HCT116 (cell line): ENCODE data around the gene NUDT22. TPM values are rescaled to one million over a fixed set of nuclear protein-coding genes. Genes with fewer than 3 reads are reported as not detected.

Experiments
- ATAC-seq: fragments of 200-7000 bp; cut with Tn5 transposase; 2 replicates; pipeline ENCODE4 v1.9.1; 2020; ENCODE audit warnings: mild to moderate bottlenecking, moderate library complexity
- BruUV-seq: library from RNA; stranded (reverse); fragments of 400-500 nt; replicated peaks from 2 replicates; lab custom pipeline; 2021; lab: Mats Ljungman, UMichigan
- CTCF ChIA-PET: fragments of 300-600 bp; sonication (Branson Sonifier 250); formaldehyde crosslinking; loops from one replicate; lab custom pipeline; 2021; ENCODE audit warnings: antibody characterized with exemption; lab: Charles Lee
- POLR2A ChIA-PET: fragments of 300-600, 350-600 bp; sonication (Branson Sonifier 250); formaldehyde crosslinking; loops from one replicate; lab custom pipeline; 2021; ENCODE audit warnings: antibody characterized with exemption; lab: Charles Lee
- RAD21 ChIA-PET, 2 experiments: fragments of 300-600 bp; sonication (Branson Sonifier 250); formaldehyde crosslinking; loops; one replicate each; lab custom pipeline; 2023; ENCODE audit warnings: low total read pairs in 2 of 2; ENCODE audit not compliant: uncharacterized antibody in 2 of 2, unreplicated experiment in 2 of 2, low non-redundant PET in 1 of 2; lab: Charles Lee
- DNase-seq: peaks from one replicate; pipeline ENCODE4 v3.0.0-alpha.2; 2010; ENCODE audit warnings: low read depth, low spot score
- H2AFZ ChIP-seq: fragments of 200-600 bp; shearing (Covaris generic), sonication (generic); 2 replicates; pipeline ENCODE4 v1.6.1; 2017; ENCODE audit warnings: low read depth, mixed run types, mixed read lengths, antibody characterized with exemption, low read length; ENCODE audit not compliant: poor library complexity, severe bottlenecking
- H3K27ac ChIP-seq: 2 replicates; pipeline ENCODE4 v1.5.1; 2012; ENCODE audit warnings: low read depth, low read length
- H3K27me3 ChIP-seq: fragments of 200-600 bp; sonication (generic); 2 replicates; pipeline ENCODE4 v1.6.1; 2016; ENCODE audit warnings: mixed run types, low read length, mixed read lengths; ENCODE audit not compliant: insufficient read depth
- H3K36me3 ChIP-seq, 2 experiments: fragments of 200-500 bp in 1 of 2; fragments of 200-600 bp in 1 of 2; sonication (Bioruptor generic) in 1 of 2; sonication (generic) in 1 of 2; 2 replicates each; pipeline versions ENCODE4 v1.5.1 to v1.6.1; 2014 to 2016; ENCODE audit warnings: low read length in 2 of 2, inconsistent platforms in 1 of 2, mixed read lengths in 1 of 2, mixed run types in 1 of 2; ENCODE audit not compliant: insufficient read depth in 2 of 2, control insufficient read depth in 1 of 2
- H3K4me1 ChIP-seq, 2 experiments: fragments of 200-600 bp in 1 of 2; sonication (generic) in 1 of 2; 2 replicates each; pipeline versions ENCODE4 v1.5.1 to v1.6.1; 2012 to 2017; ENCODE audit warnings: low read length in 2 of 2, inconsistent platforms in 1 of 2, mild to moderate bottlenecking in 1 of 2, mixed read lengths in 1 of 2, mixed run types in 1 of 2, moderate library complexity in 1 of 2; ENCODE audit not compliant: insufficient read depth in 2 of 2, control insufficient read depth in 1 of 2
- H3K4me2 ChIP-seq: fragments of 200-600 bp; sonication (generic); 2 replicates; pipeline ENCODE4 v1.6.1; 2017; ENCODE audit warnings: mixed run types, low read length, mixed read lengths
- H3K4me3 ChIP-seq, 2 experiments: fragments of 200-600 bp in 1 of 2; sonication (generic) in 1 of 2; replicated peaks in 1 of 2; 2 replicates each; pipeline ENCODE4 v1.5.1; 2011 to 2016; ENCODE audit warnings: low read length in 2 of 2, control low read depth in 1 of 2, low read depth in 1 of 2, mild to moderate bottlenecking in 1 of 2, mixed read lengths in 1 of 2, mixed run types in 1 of 2
- H3K79me2 ChIP-seq: fragments of 200-600 bp; sonication (generic); 2 replicates; pipeline ENCODE4 v1.6.1; 2017; ENCODE audit warnings: mild to moderate bottlenecking, mixed run types, low read length, moderate library complexity, mixed read lengths; ENCODE audit not compliant: insufficient read depth
- H3K9ac ChIP-seq: fragments of 200-600 bp; sonication (generic); 2 replicates; pipeline ENCODE4 v1.6.1; 2016; ENCODE audit warnings: low read length, mixed read lengths
- H3K9me2 ChIP-seq: fragments of 200-600 bp; sonication (generic), shearing (Covaris generic); 2 replicates; pipeline ENCODE4 v1.6.1; 2017; ENCODE audit warnings: mixed run types, mild to moderate bottlenecking, moderate library complexity; ENCODE audit not compliant: insufficient read depth
- H3K9me3 ChIP-seq, 2 experiments: fragments of 200-500 bp in 1 of 2; fragments of 200-600 bp in 1 of 2; sonication (Bioruptor generic) in 1 of 2; sonication (generic) in 1 of 2; 2 replicates each; pipeline ENCODE4 v1.6.1; 2014 to 2017; ENCODE audit warnings: low read length in 2 of 2, mixed read lengths in 2 of 2, inconsistent platforms in 1 of 2, low read depth in 1 of 2, mild to moderate bottlenecking in 1 of 2, mixed run types in 1 of 2, moderate library complexity in 1 of 2; ENCODE audit not compliant: control insufficient read depth in 1 of 2, insufficient read depth in 1 of 2
- H4K20me1 ChIP-seq: fragments of 200-600 bp; sonication (generic), shearing (Covaris generic); 2 replicates; pipeline ENCODE4 v1.6.1; 2017; ENCODE audit warnings: mixed run types, mild to moderate bottlenecking, moderate library complexity; ENCODE audit not compliant: insufficient read depth
- CEBPB ChIP-seq: IDR thresholded peaks from 2 replicates; pipeline ENCODE4 v1.6.1; 2012; ENCODE audit warnings: low read depth
- ELF1 ChIP-seq: IDR thresholded peaks from 2 replicates; pipeline ENCODE4 v1.6.1; 2012; ENCODE audit warnings: low read depth, borderline replicate concordance
- MAX ChIP-seq: IDR thresholded peaks from 2 replicates; pipeline ENCODE4 v1.6.1; 2012
- POLR2A ChIP-seq: IDR thresholded peaks from 2 replicates; pipeline ENCODE4 v1.7.0; 2011; ENCODE audit warnings: borderline replicate concordance; ENCODE audit not compliant: insufficient read depth, insufficient read length; ENCODE audit errors: extremely low read depth
- POLR2AphosphoS5 ChIP-seq: IDR thresholded peaks from 2 replicates; pipeline ENCODE4 v1.6.1; 2011; ENCODE audit warnings: mild to moderate bottlenecking, low read depth, low read length, moderate library complexity
- SRF ChIP-seq: IDR thresholded peaks from 2 replicates; pipeline ENCODE4 v1.6.1; 2012; ENCODE audit warnings: low read depth
- TCF7L2 ChIP-seq: IDR thresholded peaks from 2 replicates; pipeline ENCODE4 v1.7.0; 2011; ENCODE audit warnings: borderline replicate concordance, inconsistent platforms; ENCODE audit not compliant: insufficient read depth, insufficient read length; ENCODE audit errors: extremely low read depth
- YY1 ChIP-seq: IDR thresholded peaks from 2 replicates; pipeline ENCODE4 v1.6.1; 2011; ENCODE audit warnings: low read length, low read depth, moderate library complexity, mild to moderate bottlenecking; ENCODE audit not compliant: insufficient replicate concordance; ENCODE audit errors: extremely low read depth
- ZFX ChIP-seq: fragments of 450-650 bp; IDR thresholded peaks from 2 replicates; pipeline ENCODE4 v1.6.1; 2017
- intact Hi-C: fragments of 100-400 bp; cut with micrococcal nuclease; formaldehyde crosslinking; loops from 2 replicates; pipeline ENCODE4 v1.10.0; 2022
- total RNA-seq: library from RNA; stranded (reverse); gene quantifications from one replicate; pipeline ENCODE4 v1.2.1, GENCODE V29; 2021; ENCODE audit not compliant: unreplicated experiment

Gene NUDT22
- total RNA-seq, 1 experiment from 2014 or later = 70.9 TPM

- Histone ChIP-seq H4K20me1 (no peaks in the 10 kb centered on the region), H3K9me3 (no peaks in the 10 kb centered on the region), H2AFZ (no peak overlapping the region), H3K4me3 (peak overlapping the region; percentile 71 to 72), H3K9me2 (no peaks in the 10 kb centered on the region), H3K4me1 (peaks cover 18 to 31% of the 10 kb centered on the region in 2 experiments; a peak in 3 of 4 replicates), H3K36me3 (peaks cover 2 to 12% of the 10 kb centered on the region in 2 experiments; a peak in 1 of 4 replicates), H3K27me3 (no peaks in the 10 kb centered on the region), H3K9ac (peak overlapping the region; percentile 80), H3K4me2 (peak overlapping the region; percentile 91), H3K27ac (peak overlapping the region; percentile 95), H3K79me2 (peaks cover 8% of the 10 kb centered on the region; the same call in 1 of the 2 replicates)
- ChIA-PET CTCF (interaction anchor here (0.6 to 2.5 kb wide), 10 partner anchors 17 to 88 kb away, joined by 3 to 11 read pairs (median 4); partner anchors contain the start of genes PRDX5 and TRMT112), POLR2A (interaction anchor here (0.7 to 3.9 kb wide), 14 partner anchors 11 to 83 kb away, joined by 3 to 29 read pairs (median 4); partner anchors contain the start of genes ESRRA, FKBP2, GPR137 and PPP1R14B), RAD21 (interaction anchor here in 1 of 2 experiments (0.8 kb wide), 1 partner anchor 42 kb away, joined by 3 read pairs; no protein-coding TSS in a partner anchor)
- no TSS peak for BruUV-seq
- no peak for DNase-seq
- TF ChIP-seq SRF (no peak), YY1 (peak; percentile 55), POLR2AphosphoS5 (no peak; the same call in 1 of the 2 replicates), ZFX (peak; percentile 64; the same call in 1 of the 2 replicates), MAX (no peak), POLR2A (peak; percentile 14), CEBPB (no peak), ELF1 (no peak), TCF7L2 (peak; percentile 3)
- intact Hi-C loops = no loop called here
- peak; percentile 33 for ATAC-seq
Measured at GRCh38 chr11:64268893-64269539, 42.9 kb downstream of the NUDT22 start.
